ENCODE measurements around the gene FGFR3.

Gene FGFR3

GRCh38 chr4:1846580-1846979 lies 53.5 kb downstream of the FGFR3 start:
- DNase-seq = no peak

- no peak for DNase-seq
Measured at GRCh38 chr4:1850276-1850675, 57.2 kb downstream of the FGFR3 start.

- DNase-seq = no peak
Measured at GRCh38 chr4:1851160-1851559, 58.1 kb downstream of the FGFR3 start.

GRCh38 chr4:1851575-1852410 lies 58.7 kb downstream of the FGFR3 start:
- DNase-seq = no peak

GRCh38 chr4:1852904-1853623 lies 60.0 kb downstream of the FGFR3 start:
- DNase-seq = no peak

GRCh38 chr4:1854752-1855151 lies 61.7 kb downstream of the FGFR3 start:
- no peak for DNase-seq

GRCh38 chr4:1855333-1856070 lies 62.4 kb downstream of the FGFR3 start:
- DNase-seq = no peak

- peak; percentile 48 for DNase-seq
Measured at GRCh38 chr4:1856071-1856942, 63.2 kb downstream of the FGFR3 start, which contains the start of gene LETM1. TSS of gene LETM1 (minus strand) at chr4:1856156. CDS start at chr4:1855950, 206 bp downstream.

GRCh38 chr4:1856943-1857699 lies 64.0 kb downstream of the FGFR3 start:
- DNase-seq = no peak

GRCh38 chr4:1857931-1858330 lies 64.8 kb downstream of the FGFR3 start:
- no peak for DNase-seq

All from NCI-H1436 treated with DMSO at 0.1 percent for 48 hours (cell line).